Upper lobe of left lung (tissue), 4 donors: Measurements from ENCODE around the gene ADD1.

Experiments used
- EP300 ChIP-seq, 4 donors: sonication (generic); formaldehyde crosslinking; IDR thresholded peaks; one replicate each; pipeline ENCODE4 v1.5.1; 2017; ENCODE audit warnings: antibody characterized with exemption in 4 of 4, control low read depth in 2 of 4
- POLR2A ChIP-seq, 4 donors: fragments of 450-650 bp; IDR thresholded peaks; one replicate each; pipeline ENCODE4 v1.5.1; 2016 to 2017; ENCODE audit warnings: antibody characterized with exemption in 4 of 4, mild to moderate bottlenecking in 2 of 4
- POLR2AphosphoS5 ChIP-seq, 2 donors: sonication (generic); formaldehyde crosslinking; IDR thresholded peaks; one replicate each; pipeline ENCODE4 v1.5.1; 2017; ENCODE audit warnings: antibody characterized with exemption in 2 of 2
- TF ChIP-seq, protein P1 (sequence below), 6 experiments: fragments of 450-650 bp in 4 of 6; fragments of 200-600 bp in 2 of 6; sonication (generic) in 2 of 6; IDR thresholded peaks; one replicate each; pipeline ENCODE4 v1.5.1; 2016 to 2019; ENCODE audit warnings: antibody characterized with exemption in 6 of 6

DNA sequence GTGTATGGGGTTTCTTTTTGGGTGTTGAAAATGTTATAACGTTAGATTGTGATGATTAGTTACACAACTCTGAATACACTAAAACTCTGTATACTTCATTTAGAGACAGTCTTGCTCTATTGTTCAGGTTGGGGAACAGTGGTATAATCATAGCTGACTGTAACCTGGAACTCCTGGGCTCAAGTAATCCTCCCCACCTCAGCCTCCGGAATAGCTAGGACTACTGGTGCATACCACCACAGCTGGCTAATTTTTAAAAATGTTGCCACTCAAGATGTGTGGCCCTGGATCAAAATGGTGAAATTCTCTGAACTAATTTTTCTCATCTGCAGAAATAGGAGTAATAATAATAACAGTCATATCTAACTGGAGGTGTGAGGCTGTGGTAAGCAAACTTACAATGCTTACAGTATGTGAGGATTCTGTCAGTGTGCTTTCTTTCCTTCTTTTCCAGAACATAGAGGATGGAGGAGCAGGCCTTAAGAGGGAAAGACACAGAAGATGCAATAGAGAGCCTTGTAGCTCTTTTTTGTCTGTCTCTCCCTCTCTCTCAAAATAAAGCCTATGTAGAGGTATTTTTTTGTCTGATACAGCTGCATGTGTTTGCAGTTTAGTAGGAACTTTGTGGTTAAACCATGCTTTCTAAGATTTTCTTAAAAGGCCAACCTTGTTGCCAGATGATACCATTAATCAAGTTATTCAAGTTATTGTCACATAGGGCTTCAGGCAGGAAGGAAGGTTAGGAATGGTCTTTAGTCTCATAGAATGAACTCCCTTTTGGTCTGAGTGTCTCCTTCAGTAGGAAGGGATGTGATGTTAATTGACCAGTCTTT, 7.5 kb downstream of the ADD1 start:
- TF ChIP-seq, protein P1, sequence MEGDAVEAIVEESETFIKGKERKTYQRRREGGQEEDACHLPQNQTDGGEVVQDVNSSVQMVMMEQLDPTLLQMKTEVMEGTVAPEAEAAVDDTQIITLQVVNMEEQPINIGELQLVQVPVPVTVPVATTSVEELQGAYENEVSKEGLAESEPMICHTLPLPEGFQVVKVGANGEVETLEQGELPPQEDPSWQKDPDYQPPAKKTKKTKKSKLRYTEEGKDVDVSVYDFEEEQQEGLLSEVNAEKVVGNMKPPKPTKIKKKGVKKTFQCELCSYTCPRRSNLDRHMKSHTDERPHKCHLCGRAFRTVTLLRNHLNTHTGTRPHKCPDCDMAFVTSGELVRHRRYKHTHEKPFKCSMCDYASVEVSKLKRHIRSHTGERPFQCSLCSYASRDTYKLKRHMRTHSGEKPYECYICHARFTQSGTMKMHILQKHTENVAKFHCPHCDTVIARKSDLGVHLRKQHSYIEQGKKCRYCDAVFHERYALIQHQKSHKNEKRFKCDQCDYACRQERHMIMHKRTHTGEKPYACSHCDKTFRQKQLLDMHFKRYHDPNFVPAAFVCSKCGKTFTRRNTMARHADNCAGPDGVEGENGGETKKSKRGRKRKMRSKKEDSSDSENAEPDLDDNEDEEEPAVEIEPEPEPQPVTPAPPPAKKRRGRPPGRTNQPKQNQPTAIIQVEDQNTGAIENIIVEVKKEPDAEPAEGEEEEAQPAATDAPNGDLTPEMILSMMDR (IDR thresholded peaks at IDR 0.05): no peak
- TF ChIP-seq POLR2AphosphoS5 (IDR thresholded peaks at IDR 0.05): no peak
- TF ChIP-seq POLR2A (IDR thresholded peaks at IDR 0.05): no peak
- TF ChIP-seq EP300 (IDR thresholded peaks at IDR 0.05): no peak
